HG02852 (cell line): ENCODE results near the gene MED26.
"Not testable (repeated sequence)": the region's sequence is repeated elsewhere in the genome, so short reads cannot be mapped to it uniquely, and the experiment has no call there.

Source experiments
- ATAC-seq: cut with Tn5 transposase; IDR thresholded peaks from one replicate; pipeline ENCODE4 v1.9.1; 2021; ENCODE audit warnings: mild to moderate bottlenecking, moderate library complexity; ENCODE audit not compliant: unreplicated experiment

The MED26 gene

GRCh38 chr19:16576690-16577530, 51.1 kb downstream of the MED26 start:
- no peak for ATAC-seq

- no peak for ATAC-seq
These were observed 51.9 kb downstream of the MED26 start for GRCh38 chr19:16575861-16576689.

GRCh38 chr19:16575282-16575681, 52.7 kb downstream of the MED26 start:
- ATAC-seq: no peak

GRCh38 chr19:16573925-16574324, 54.1 kb downstream of the MED26 start:
- ATAC-seq: no peak

GRCh38 chr19:16573296-16573695, 54.7 kb downstream of the MED26 start:
- no peak for ATAC-seq

GRCh38 chr19:16572332-16573211, 55.4 kb downstream of the MED26 start, which contains the start of gene SLC35E1:
Gene SLC35E1, minus strand, starts transcription at chr19:16572415. Its CDS starts 51 bp downstream, at chr19:16572364.
- peak; percentile 84 for ATAC-seq

GRCh38 chr19:16571822-16572331, 56.1 kb downstream of the MED26 start:
- peak; percentile 17 for ATAC-seq

- ATAC-seq: no peak
These were observed 56.7 kb downstream of the MED26 start for GRCh38 chr19:16571283-16571682.

GRCh38 chr19:16569609-16570320, 58.2 kb downstream of the MED26 start:
- no peak for ATAC-seq

- ATAC-seq: no peak
These were observed 61.3 kb downstream of the MED26 start for GRCh38 chr19:16566702-16567101.

- no peak for ATAC-seq
These were observed 61.8 kb downstream of the MED26 start for GRCh38 chr19:16566161-16566560.

- no peak for ATAC-seq
These were observed 63.2 kb downstream of the MED26 start for GRCh38 chr19:16564842-16565241.

- ATAC-seq: no peak
These were observed 65.4 kb downstream of the MED26 start for GRCh38 chr19:16562608-16563025.

GRCh38 chr19:16561382-16561781, 66.6 kb downstream of the MED26 start:
- no peak for ATAC-seq

- ATAC-seq: no peak
These were observed 68.2 kb downstream of the MED26 start for GRCh38 chr19:16559780-16560276.

- no peak for ATAC-seq
These were observed 73.2 kb downstream of the MED26 start for GRCh38 chr19:16554776-16555175.

GRCh38 chr19:16551902-16552301, 76.1 kb downstream of the MED26 start:
- not testable (repeated sequence) for ATAC-seq

GRCh38 chr19:16548956-16549355, 79.0 kb downstream of the MED26 start:
- no peak for ATAC-seq

- no peak for ATAC-seq
These were observed 83.4 kb downstream of the MED26 start for GRCh38 chr19:16544473-16545231.
